Ovary (tissue), 3 donors: ENCODE results near the gene DNAJB8.

ENCODE experiments used
- EP300 ChIP-seq: sonication (generic); formaldehyde crosslinking; IDR thresholded peaks from one replicate; pipeline ENCODE4 v1.6.1; 2017; ENCODE audit warnings: antibody characterized with exemption
- TF ChIP-seq, protein P1 (sequence below), 3 donors: fragments of 450-650 bp in 2 of 3; fragments of 200-600 bp in 1 of 3; IDR thresholded peaks; one replicate each; pipeline versions ENCODE4 v1.5.1 to v1.8.0; 2016 to 2022; ENCODE audit warnings: antibody characterized with exemption in 3 of 3, mild to moderate bottlenecking in 1 of 3
- donor health status: DM: no; HTN: no; CAD: no.

DNA sequence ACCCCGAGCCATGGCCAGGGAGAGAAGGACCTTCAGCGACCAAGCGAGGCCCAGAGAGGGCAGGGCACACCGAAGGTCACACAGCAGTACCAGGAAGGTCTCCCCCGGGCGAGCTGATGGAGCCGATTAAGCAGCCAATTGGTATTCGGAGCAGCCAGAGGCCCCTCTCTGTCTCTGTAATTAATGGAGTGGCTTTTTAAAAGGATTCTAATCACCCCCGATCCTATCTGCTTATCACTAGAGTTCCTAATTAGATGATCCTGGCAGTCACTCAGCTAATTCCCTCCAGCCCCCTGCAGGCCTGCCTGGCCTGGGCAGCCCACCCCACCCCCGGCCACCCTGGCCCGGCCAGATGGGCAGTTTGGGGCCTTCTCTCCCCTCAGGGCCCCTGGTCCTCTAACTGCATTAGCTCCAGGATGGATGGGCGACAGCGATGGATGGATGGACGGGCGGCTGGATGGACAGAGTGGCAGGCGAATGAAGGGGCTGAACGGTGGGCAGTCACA, 1.6 kb upstream of the DNAJB8 start:
- TF ChIP-seq, protein P1, sequence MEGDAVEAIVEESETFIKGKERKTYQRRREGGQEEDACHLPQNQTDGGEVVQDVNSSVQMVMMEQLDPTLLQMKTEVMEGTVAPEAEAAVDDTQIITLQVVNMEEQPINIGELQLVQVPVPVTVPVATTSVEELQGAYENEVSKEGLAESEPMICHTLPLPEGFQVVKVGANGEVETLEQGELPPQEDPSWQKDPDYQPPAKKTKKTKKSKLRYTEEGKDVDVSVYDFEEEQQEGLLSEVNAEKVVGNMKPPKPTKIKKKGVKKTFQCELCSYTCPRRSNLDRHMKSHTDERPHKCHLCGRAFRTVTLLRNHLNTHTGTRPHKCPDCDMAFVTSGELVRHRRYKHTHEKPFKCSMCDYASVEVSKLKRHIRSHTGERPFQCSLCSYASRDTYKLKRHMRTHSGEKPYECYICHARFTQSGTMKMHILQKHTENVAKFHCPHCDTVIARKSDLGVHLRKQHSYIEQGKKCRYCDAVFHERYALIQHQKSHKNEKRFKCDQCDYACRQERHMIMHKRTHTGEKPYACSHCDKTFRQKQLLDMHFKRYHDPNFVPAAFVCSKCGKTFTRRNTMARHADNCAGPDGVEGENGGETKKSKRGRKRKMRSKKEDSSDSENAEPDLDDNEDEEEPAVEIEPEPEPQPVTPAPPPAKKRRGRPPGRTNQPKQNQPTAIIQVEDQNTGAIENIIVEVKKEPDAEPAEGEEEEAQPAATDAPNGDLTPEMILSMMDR (IDR thresholded peaks at IDR 0.05): no peak
- no peak for TF ChIP-seq EP300
